ENCODE data around the gene OR5B2. TPM values are rescaled to one million over a fixed set of nuclear protein-coding genes. Genes with fewer than 3 reads are reported as not detected.

The OR5B2 gene
- total and polyA plus RNA-seq, 2 experiments from 2014 or later = not detected

- Histone ChIP-seq H4K20me1 (replicated peaks; ENCODE audit: insufficient read depth) (no peaks in the 10 kb centered on the region), H3K4me2 (no peak overlapping the region), H3K27me3 (ENCODE audit: insufficient read depth) (no peaks in the 10 kb centered on the region), H2AFZ (no peak overlapping the region), H3K4me1 (ENCODE audit: insufficient read depth) (no peaks in the 10 kb centered on the region), H3K4me3 (no peak overlapping the region), H3K36me3 (ENCODE audit: insufficient read depth) (no peaks in the 10 kb centered on the region), H3K27ac (ENCODE audit: low read depth) (no peak overlapping the region), H3K9me2 (ENCODE audit: insufficient read depth) (peaks cover 2% of the 10 kb centered on the region), H3F3A (replicated peaks; ENCODE audit: low read depth) (no peaks in the 10 kb centered on the region), H3K79me2 (replicated peaks; ENCODE audit: insufficient read depth) (no peaks in the 10 kb centered on the region)
- no peak for DNase-seq (ENCODE audit: low spot score)
- no peak overlapping the region for H3K27ac Mint-ChIP-seq
- H3K27me3 Mint-ChIP-seq (ENCODE audit: insufficient read depth, low read depth, poor library complexity) = no peaks in the 10 kb centered on the region
- H3K36me3 Mint-ChIP-seq (ENCODE audit: low read depth) = no peaks in the 10 kb centered on the region
- H3K9me3 Mint-ChIP-seq = peaks cover 17% of the 10 kb centered on the region
- TF ChIP-seq ETS1 (IDR thresholded peaks at IDR 0.05) (no peak), POLR2AphosphoS5 (IDR thresholded peaks at IDR 0.05; ENCODE audit: low read depth) (no peak), NANOG (IDR thresholded peaks at IDR 0.05; ENCODE audit: borderline replicate concordance) (no peak), REST (IDR thresholded peaks at IDR 0.05; ENCODE audit: unreplicated experiment) (no peak), EZH2phosphoT487 (IDR thresholded peaks at IDR 0.05; ENCODE audit: unreplicated experiment) (no peak), ZNF114 (CRISPR knock-in tag; IDR thresholded peaks at IDR 0.05) (no peak), STAT1 (IDR thresholded peaks at IDR 0.05; ENCODE audit: unreplicated experiment) (no peak), EZH2 (IDR thresholded peaks at IDR 0.05; ENCODE audit: low read depth, unreplicated experiment) (no peak), CTCF (conservative IDR thresholded peaks at IDR 0.05; ENCODE audit: low read depth in 2 of 2) (no peak), ZNF462 (CRISPR knock-in tag; IDR thresholded peaks at IDR 0.05) (no peak), JUNB (IDR thresholded peaks at IDR 0.05; ENCODE audit: unreplicated experiment) (no peak), CREB1 (CRISPR knock-in tag; IDR thresholded peaks at IDR 0.05; ENCODE audit: low read depth) (no peak), ZNF331 (CRISPR knock-in tag; IDR thresholded peaks at IDR 0.05; ENCODE audit: low read depth) (no peak)
- no peaks in the 10 kb centered on the region for H3K4me1 Mint-ChIP-seq
- H3K4me3 Mint-ChIP-seq = no peak overlapping the region
- no peak for ATAC-seq
Observed at GRCh38 chr11:58466293-58466692, 38.4 kb upstream of the OR5B2 start.
